Omental fat pad (tissue), 4 donors: ENCODE data around the gene DMRT1. TPM values are rescaled to one million over a fixed set of nuclear protein-coding genes. Genes with fewer than 3 reads are reported as not detected.

Experiments
- ATAC-seq: fragments of 150-250 bp; one replicate; pipeline ENCODE4 v1.9.1; 2016; ENCODE audit warnings: mild to moderate bottlenecking, moderate library complexity; ENCODE audit not compliant: low FRiP score
- DNase-seq: peaks from one replicate; pipeline ENCODE4 v3.0.0-alpha.2; 2019; ENCODE audit warnings: low spot score
- CTCF ChIP-seq, 3 donors: fragments of 450-650 bp; IDR thresholded peaks; one replicate each; pipeline ENCODE4 v1.5.1; 2016 to 2017; ENCODE audit warnings: antibody characterized with exemption in 3 of 3, mild to moderate bottlenecking in 3 of 3, moderate library complexity in 2 of 3
- total RNA-seq, 4 donors: library from RNA; depleted of rRNA; stranded (reverse); fragments of >200 nt; gene quantifications; one replicate each; pipeline ENCODE4 v1.1.0, GENCODE V29; 2016

Gene DMRT1
- total RNA-seq, 4 donors from 2014 or later: not detected

GRCh38 chr9:840343-840742 is 1.2 kb upstream of the DMRT1 start:
- no peak for TF ChIP-seq CTCF (IDR thresholded peaks at IDR 0.05)
- no peak for DNase-seq
- ATAC-seq: no peak

GRCh38 chr9:842635-843426 is 1.3 kb downstream of the DMRT1 start:
- no peak for TF ChIP-seq CTCF (IDR thresholded peaks at IDR 0.05)
- no peak for DNase-seq
- ATAC-seq: no peak

- ATAC-seq: no peak
- TF ChIP-seq CTCF (IDR thresholded peaks at IDR 0.05): no peak
- DNase-seq: no peak
Measured at GRCh38 chr9:843427-843785, 1.9 kb downstream of the DMRT1 start.

- no peak for TF ChIP-seq CTCF (IDR thresholded peaks at IDR 0.05)
- no peak for ATAC-seq
Measured at GRCh38 chr9:846852-847251, 5.4 kb downstream of the DMRT1 start.

GRCh38 chr9:847505-847904 is 6.0 kb downstream of the DMRT1 start:
- no peak for TF ChIP-seq CTCF (IDR thresholded peaks at IDR 0.05)
- DNase-seq (no peak), ATAC-seq (no peak)

More at GRCh38 chr9:846852-847251, 5.4 kb downstream of the DMRT1 start:
- no peak for DNase-seq

- DNase-seq (no peak), ATAC-seq (no peak)
- no peak for TF ChIP-seq CTCF (IDR thresholded peaks at IDR 0.05)
Measured at GRCh38 chr9:849431-849830, 7.9 kb downstream of the DMRT1 start.

- no peak for ATAC-seq
- TF ChIP-seq CTCF (IDR thresholded peaks at IDR 0.05): no peak
- DNase-seq: no peak
Measured at GRCh38 chr9:852539-852938, 11.0 kb downstream of the DMRT1 start.
